ENCODE results near the gene CABLES1. TPM values are rescaled to one million over a fixed set of nuclear protein-coding genes. Genes with fewer than 3 reads are reported as not detected.

The CABLES1 gene
- total RNA-seq, 1 donor from 2014 or later, result 3.2 TPM

- ATAC-seq, result no peak
- intact Hi-C loops (cut with micrococcal nuclease), result no loop called here
- no peak for DNase-seq
These were observed 48.3 kb downstream of the CABLES1 start for GRCh38 chr18:23183411-23184150.

- ATAC-seq (no peak), DNase-seq (no peak)
- intact Hi-C loops (cut with micrococcal nuclease), result no loop called here
These were observed 51.5 kb downstream of the CABLES1 start for GRCh38 chr18:23186781-23187180.

GRCh38 chr18:23188068-23188760 lies 52.9 kb downstream of the CABLES1 start:
- intact Hi-C loops (cut with micrococcal nuclease), result no loop called here
- ATAC-seq, result no peak
- DNase-seq, result no peak

- DNase-seq (no peak), ATAC-seq (no peak)
- intact Hi-C loops (cut with micrococcal nuclease), result no loop called here
These were observed 53.8 kb downstream of the CABLES1 start for GRCh38 chr18:23189099-23189498.

- DNase-seq (peak; percentile 55), ATAC-seq (peak; percentile 59)
- intact Hi-C loops (cut with micrococcal nuclease), result no loop called here
These were observed 54.7 kb downstream of the CABLES1 start for GRCh38 chr18:23189768-23190661.

- DNase-seq (no peak), ATAC-seq (no peak)
- intact Hi-C loops (cut with micrococcal nuclease), result no loop called here
These were observed 55.9 kb downstream of the CABLES1 start for GRCh38 chr18:23191232-23191631.

GRCh38 chr18:23193742-23194141 lies 58.5 kb downstream of the CABLES1 start:
- intact Hi-C loops (cut with micrococcal nuclease), result no loop called here
- no peak for ATAC-seq
- DNase-seq, result no peak

- intact Hi-C loops (cut with micrococcal nuclease), result no loop called here
- no peak for DNase-seq
- ATAC-seq, result peak; percentile 49
These were observed 59.1 kb downstream of the CABLES1 start for GRCh38 chr18:23194155-23194996.

- peak; percentile 72 for ATAC-seq
- intact Hi-C loops (cut with micrococcal nuclease), result no loop called here
- DNase-seq, result no peak
These were observed 60.0 kb downstream of the CABLES1 start for GRCh38 chr18:23194997-23195957.

- ATAC-seq (no peak), DNase-seq (no peak)
- intact Hi-C loops (cut with micrococcal nuclease), result no loop called here
These were observed 61.1 kb downstream of the CABLES1 start for GRCh38 chr18:23196119-23197007.

- intact Hi-C loops (cut with micrococcal nuclease), result no loop called here
- no peak for DNase-seq
- no peak for ATAC-seq
These were observed 63.0 kb downstream of the CABLES1 start for GRCh38 chr18:23198217-23198845.

- DNase-seq, result no peak
These were observed 65.5 kb downstream of the CABLES1 start for GRCh38 chr18:23200756-23201155.

GRCh38 chr18:23201741-23202140 lies 66.5 kb downstream of the CABLES1 start:
- intact Hi-C loops (cut with micrococcal nuclease), result no loop called here
- ATAC-seq (no peak), DNase-seq (no peak)

More at GRCh38 chr18:23200756-23201155, 65.5 kb downstream of the CABLES1 start:
- ATAC-seq, result no peak
- intact Hi-C loops (cut with micrococcal nuclease), result no loop called here

- intact Hi-C loops (cut with micrococcal nuclease), result no loop called here
- ATAC-seq (no peak), DNase-seq (no peak)
These were observed 68.7 kb downstream of the CABLES1 start for GRCh38 chr18:23203891-23204432.

- ATAC-seq (no peak), DNase-seq (no peak)
- intact Hi-C loops (cut with micrococcal nuclease), result no loop called here
These were observed 69.4 kb downstream of the CABLES1 start for GRCh38 chr18:23204589-23205235.

- intact Hi-C loops (cut with micrococcal nuclease), result no loop called here
- ATAC-seq, result no peak
- DNase-seq, result no peak
These were observed 70.7 kb downstream of the CABLES1 start for GRCh38 chr18:23205980-23206379.
